ENCODE measurements around the gene ACSS1.

GRCh38 chr20:25023356-25023755 is 34.6 kb downstream of the ACSS1 start:
- TF ChIP-seq, protein P1, sequence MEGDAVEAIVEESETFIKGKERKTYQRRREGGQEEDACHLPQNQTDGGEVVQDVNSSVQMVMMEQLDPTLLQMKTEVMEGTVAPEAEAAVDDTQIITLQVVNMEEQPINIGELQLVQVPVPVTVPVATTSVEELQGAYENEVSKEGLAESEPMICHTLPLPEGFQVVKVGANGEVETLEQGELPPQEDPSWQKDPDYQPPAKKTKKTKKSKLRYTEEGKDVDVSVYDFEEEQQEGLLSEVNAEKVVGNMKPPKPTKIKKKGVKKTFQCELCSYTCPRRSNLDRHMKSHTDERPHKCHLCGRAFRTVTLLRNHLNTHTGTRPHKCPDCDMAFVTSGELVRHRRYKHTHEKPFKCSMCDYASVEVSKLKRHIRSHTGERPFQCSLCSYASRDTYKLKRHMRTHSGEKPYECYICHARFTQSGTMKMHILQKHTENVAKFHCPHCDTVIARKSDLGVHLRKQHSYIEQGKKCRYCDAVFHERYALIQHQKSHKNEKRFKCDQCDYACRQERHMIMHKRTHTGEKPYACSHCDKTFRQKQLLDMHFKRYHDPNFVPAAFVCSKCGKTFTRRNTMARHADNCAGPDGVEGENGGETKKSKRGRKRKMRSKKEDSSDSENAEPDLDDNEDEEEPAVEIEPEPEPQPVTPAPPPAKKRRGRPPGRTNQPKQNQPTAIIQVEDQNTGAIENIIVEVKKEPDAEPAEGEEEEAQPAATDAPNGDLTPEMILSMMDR (conservative IDR thresholded peaks at IDR 0.05; ENCODE audit: low read depth in 2 of 2), result no peak
- TF ChIP-seq CREB1 (CRISPR knock-in tag; IDR thresholded peaks at IDR 0.05; ENCODE audit: low read depth) (no peak), EZH2phosphoT487 (IDR thresholded peaks at IDR 0.05; ENCODE audit: unreplicated experiment) (no peak), EZH2 (IDR thresholded peaks at IDR 0.05; ENCODE audit: low read depth, unreplicated experiment) (no peak), POLR2AphosphoS5 (IDR thresholded peaks at IDR 0.05; ENCODE audit: low read depth) (no peak), STAT1 (IDR thresholded peaks at IDR 0.05; ENCODE audit: unreplicated experiment) (no peak), NANOG (IDR thresholded peaks at IDR 0.05; ENCODE audit: borderline replicate concordance) (no peak)
- TF ChIP-seq, protein P2, sequence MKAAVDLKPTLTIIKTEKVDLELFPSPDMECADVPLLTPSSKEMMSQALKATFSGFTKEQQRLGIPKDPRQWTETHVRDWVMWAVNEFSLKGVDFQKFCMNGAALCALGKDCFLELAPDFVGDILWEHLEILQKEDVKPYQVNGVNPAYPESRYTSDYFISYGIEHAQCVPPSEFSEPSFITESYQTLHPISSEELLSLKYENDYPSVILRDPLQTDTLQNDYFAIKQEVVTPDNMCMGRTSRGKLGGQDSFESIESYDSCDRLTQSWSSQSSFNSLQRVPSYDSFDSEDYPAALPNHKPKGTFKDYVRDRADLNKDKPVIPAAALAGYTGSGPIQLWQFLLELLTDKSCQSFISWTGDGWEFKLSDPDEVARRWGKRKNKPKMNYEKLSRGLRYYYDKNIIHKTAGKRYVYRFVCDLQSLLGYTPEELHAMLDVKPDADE (IDR thresholded peaks at IDR 0.05), result no peak
